HCT116 (cell line): Measurements from ENCODE around the gene IMPACT. TPM values are rescaled to one million over a fixed set of nuclear protein-coding genes. Genes with fewer than 3 reads are reported as not detected.

Source experiments
- ATAC-seq: fragments of 200-7000 bp; cut with Tn5 transposase; 2 replicates; pipeline ENCODE4 v1.9.1; 2020; ENCODE audit warnings: mild to moderate bottlenecking, moderate library complexity
- Bru-seq: library from RNA; stranded (reverse); fragments of 400-500 nt; gene quantifications from one replicate; lab custom pipeline; 2021; lab: Mats Ljungman, UMichigan
- BruChase-seq, 2 experiments: library from RNA; stranded (reverse); fragments of 400-500 nt; gene quantifications; one replicate each; lab custom pipeline; 2021; lab: Mats Ljungman, UMichigan
- BruUV-seq: library from RNA; stranded (reverse); fragments of 400-500 nt; replicated peaks from 2 replicates; lab custom pipeline; 2021; lab: Mats Ljungman, UMichigan
- CTCF ChIA-PET: fragments of 300-600 bp; sonication (Branson Sonifier 250); formaldehyde crosslinking; loops from one replicate; lab custom pipeline; 2021; ENCODE audit warnings: antibody characterized with exemption; lab: Charles Lee
- POLR2A ChIA-PET: fragments of 300-600, 350-600 bp; sonication (Branson Sonifier 250); formaldehyde crosslinking; loops from one replicate; lab custom pipeline; 2021; ENCODE audit warnings: antibody characterized with exemption; lab: Charles Lee
- RAD21 ChIA-PET, 2 experiments: fragments of 300-600 bp; sonication (Branson Sonifier 250); formaldehyde crosslinking; loops; one replicate each; lab custom pipeline; 2023; ENCODE audit warnings: low total read pairs in 2 of 2; ENCODE audit not compliant: uncharacterized antibody in 2 of 2, unreplicated experiment in 2 of 2, low non-redundant PET in 1 of 2; lab: Charles Lee
- DNase-seq: peaks from one replicate; pipeline ENCODE4 v3.0.0-alpha.2; 2010; ENCODE audit warnings: low read depth, low spot score
- H2AFZ ChIP-seq: fragments of 200-600 bp; shearing (Covaris generic), sonication (generic); 2 replicates; pipeline ENCODE4 v1.6.1; 2017; ENCODE audit warnings: low read depth, mixed run types, mixed read lengths, antibody characterized with exemption, low read length; ENCODE audit not compliant: poor library complexity, severe bottlenecking
- H3K27ac ChIP-seq: 2 replicates; pipeline ENCODE4 v1.5.1; 2012; ENCODE audit warnings: low read depth, low read length
- H3K27me3 ChIP-seq: fragments of 200-600 bp; sonication (generic); 2 replicates; pipeline ENCODE4 v1.6.1; 2016; ENCODE audit warnings: mixed run types, low read length, mixed read lengths; ENCODE audit not compliant: insufficient read depth
- H3K36me3 ChIP-seq, 2 experiments: fragments of 200-500 bp in 1 of 2; fragments of 200-600 bp in 1 of 2; sonication (Bioruptor generic) in 1 of 2; sonication (generic) in 1 of 2; 2 replicates each; pipeline versions ENCODE4 v1.5.1 to v1.6.1; 2014 to 2016; ENCODE audit warnings: low read length in 2 of 2, inconsistent platforms in 1 of 2, mixed read lengths in 1 of 2, mixed run types in 1 of 2; ENCODE audit not compliant: insufficient read depth in 2 of 2, control insufficient read depth in 1 of 2
- H3K4me1 ChIP-seq, 2 experiments: fragments of 200-600 bp in 1 of 2; sonication (generic) in 1 of 2; 2 replicates each; pipeline versions ENCODE4 v1.5.1 to v1.6.1; 2012 to 2017; ENCODE audit warnings: low read length in 2 of 2, inconsistent platforms in 1 of 2, mild to moderate bottlenecking in 1 of 2, mixed read lengths in 1 of 2, mixed run types in 1 of 2, moderate library complexity in 1 of 2; ENCODE audit not compliant: insufficient read depth in 2 of 2, control insufficient read depth in 1 of 2
- H3K4me2 ChIP-seq: fragments of 200-600 bp; sonication (generic); 2 replicates; pipeline ENCODE4 v1.6.1; 2017; ENCODE audit warnings: mixed run types, low read length, mixed read lengths
- H3K4me3 ChIP-seq, 2 experiments: fragments of 200-600 bp in 1 of 2; sonication (generic) in 1 of 2; replicated peaks in 1 of 2; 2 replicates each; pipeline ENCODE4 v1.5.1; 2011 to 2016; ENCODE audit warnings: low read length in 2 of 2, control low read depth in 1 of 2, low read depth in 1 of 2, mild to moderate bottlenecking in 1 of 2, mixed read lengths in 1 of 2, mixed run types in 1 of 2
- H3K79me2 ChIP-seq: fragments of 200-600 bp; sonication (generic); 2 replicates; pipeline ENCODE4 v1.6.1; 2017; ENCODE audit warnings: mild to moderate bottlenecking, mixed run types, low read length, moderate library complexity, mixed read lengths; ENCODE audit not compliant: insufficient read depth
- H3K9ac ChIP-seq: fragments of 200-600 bp; sonication (generic); 2 replicates; pipeline ENCODE4 v1.6.1; 2016; ENCODE audit warnings: low read length, mixed read lengths
- H3K9me2 ChIP-seq: fragments of 200-600 bp; sonication (generic), shearing (Covaris generic); 2 replicates; pipeline ENCODE4 v1.6.1; 2017; ENCODE audit warnings: mixed run types, mild to moderate bottlenecking, moderate library complexity; ENCODE audit not compliant: insufficient read depth
- H3K9me3 ChIP-seq, 2 experiments: fragments of 200-500 bp in 1 of 2; fragments of 200-600 bp in 1 of 2; sonication (Bioruptor generic) in 1 of 2; sonication (generic) in 1 of 2; 2 replicates each; pipeline ENCODE4 v1.6.1; 2014 to 2017; ENCODE audit warnings: low read length in 2 of 2, mixed read lengths in 2 of 2, inconsistent platforms in 1 of 2, low read depth in 1 of 2, mild to moderate bottlenecking in 1 of 2, mixed run types in 1 of 2, moderate library complexity in 1 of 2; ENCODE audit not compliant: control insufficient read depth in 1 of 2, insufficient read depth in 1 of 2
- H4K20me1 ChIP-seq: fragments of 200-600 bp; sonication (generic), shearing (Covaris generic); 2 replicates; pipeline ENCODE4 v1.6.1; 2017; ENCODE audit warnings: mixed run types, mild to moderate bottlenecking, moderate library complexity; ENCODE audit not compliant: insufficient read depth
- CBX3 ChIP-seq: IDR thresholded peaks from 2 replicates; pipeline ENCODE4 v1.6.1; 2012; ENCODE audit warnings: low read depth
- EGR1 ChIP-seq: IDR thresholded peaks from 2 replicates; pipeline ENCODE4 v1.6.1; 2012; ENCODE audit warnings: low read depth
- EZH2phosphoT487 ChIP-seq: fragments of 200-600 bp; IDR thresholded peaks from 2 replicates; pipeline ENCODE4 v1.6.1; 2018; ENCODE audit warnings: antibody characterized with exemption, borderline replicate concordance
- POLR2A ChIP-seq: IDR thresholded peaks from 2 replicates; pipeline ENCODE4 v1.7.0; 2011; ENCODE audit warnings: borderline replicate concordance; ENCODE audit not compliant: insufficient read depth, insufficient read length; ENCODE audit errors: extremely low read depth
- POLR2AphosphoS5 ChIP-seq: IDR thresholded peaks from 2 replicates; pipeline ENCODE4 v1.6.1; 2011; ENCODE audit warnings: mild to moderate bottlenecking, low read depth, low read length, moderate library complexity
- REST ChIP-seq: IDR thresholded peaks from 2 replicates; pipeline ENCODE4 v1.6.1; 2012; ENCODE audit warnings: low read depth
- SIN3A ChIP-seq: IDR thresholded peaks from 2 replicates; pipeline ENCODE4 v1.6.1; 2012; ENCODE audit warnings: low read depth
- SP1 ChIP-seq: IDR thresholded peaks from 2 replicates; pipeline ENCODE4 v1.6.1; 2012; ENCODE audit warnings: low read depth
- SRF ChIP-seq: IDR thresholded peaks from 2 replicates; pipeline ENCODE4 v1.6.1; 2012; ENCODE audit warnings: low read depth
- TCF7L2 ChIP-seq: IDR thresholded peaks from 2 replicates; pipeline ENCODE4 v1.7.0; 2011; ENCODE audit warnings: borderline replicate concordance, inconsistent platforms; ENCODE audit not compliant: insufficient read depth, insufficient read length; ENCODE audit errors: extremely low read depth
- YY1 ChIP-seq: IDR thresholded peaks from 2 replicates; pipeline ENCODE4 v1.6.1; 2011; ENCODE audit warnings: low read length, low read depth, moderate library complexity, mild to moderate bottlenecking; ENCODE audit not compliant: insufficient replicate concordance; ENCODE audit errors: extremely low read depth
- ZFX ChIP-seq: fragments of 450-650 bp; IDR thresholded peaks from 2 replicates; pipeline ENCODE4 v1.6.1; 2017
- ZNF274 ChIP-seq: fragments of 200-500 bp; sonication (Bioruptor generic); IDR thresholded peaks from 2 replicates; pipeline ENCODE4 v1.6.1; 2014; ENCODE audit warnings: mild to moderate bottlenecking, low read depth, low read length, inconsistent platforms
- intact Hi-C: fragments of 100-400 bp; cut with micrococcal nuclease; formaldehyde crosslinking; loops from 2 replicates; pipeline ENCODE4 v1.10.0; 2022
- long read RNA-seq: library from polyadenylated mRNA; unstranded; transcript quantifications from one replicate; pipeline ENCODE4 v2.0.0, GENCODE V29; 2021; ENCODE audit not compliant: unreplicated experiment
- polyA plus RNA-seq: library from polyadenylated mRNA; unstranded; fragments of >200 nt; gene quantifications from 2 replicates; pipeline ENCODE4 v1.2.1, GENCODE V29; 2012; ENCODE audit warnings: missing spikeins
- total RNA-seq: library from RNA; stranded (reverse); gene quantifications from one replicate; pipeline ENCODE4 v1.2.1, GENCODE V29; 2021; ENCODE audit not compliant: unreplicated experiment
- TF ChIP-seq, protein P1 (sequence below): IDR thresholded peaks from 2 replicates; pipeline ENCODE4 v1.6.1; 2012
- TF ChIP-seq, protein P2 (sequence below): IDR thresholded peaks from 2 replicates; pipeline ENCODE4 v1.6.1; 2012
- TF ChIP-seq, protein P3 (sequence below): IDR thresholded peaks from 2 replicates; pipeline ENCODE4 v1.6.1; 2011; ENCODE audit warnings: mild to moderate bottlenecking, low read length, moderate library complexity; ENCODE audit not compliant: insufficient replicate concordance; ENCODE audit errors: extremely low read depth

The IMPACT gene
- total RNA-seq (46.4 TPM), Bru-seq, nascent RNA (percentile 89 among the genes with signal in this experiment), BruChase-seq, experiment 1, labeled RNA remaining after a 6-hour chase (percentile 94 among the genes with signal in this experiment), BruChase-seq, experiment 2, labeled RNA remaining after a 2-hour chase (percentile 88 among the genes with signal in this experiment)
- 13.5 and 19.1 TPM in 2 replicates for polyA plus RNA-seq
- long read RNA-seq, transcript IMPACT-201 (11 exons, 3,792 nt), result major isoform, 57 of 75 reads
- long read RNA-seq, partial matches to known transcripts, result 4 of 75 reads
- long read RNA-seq, other reads (novel, unspliced or antisense), result 9 of 75 reads

DNA sequence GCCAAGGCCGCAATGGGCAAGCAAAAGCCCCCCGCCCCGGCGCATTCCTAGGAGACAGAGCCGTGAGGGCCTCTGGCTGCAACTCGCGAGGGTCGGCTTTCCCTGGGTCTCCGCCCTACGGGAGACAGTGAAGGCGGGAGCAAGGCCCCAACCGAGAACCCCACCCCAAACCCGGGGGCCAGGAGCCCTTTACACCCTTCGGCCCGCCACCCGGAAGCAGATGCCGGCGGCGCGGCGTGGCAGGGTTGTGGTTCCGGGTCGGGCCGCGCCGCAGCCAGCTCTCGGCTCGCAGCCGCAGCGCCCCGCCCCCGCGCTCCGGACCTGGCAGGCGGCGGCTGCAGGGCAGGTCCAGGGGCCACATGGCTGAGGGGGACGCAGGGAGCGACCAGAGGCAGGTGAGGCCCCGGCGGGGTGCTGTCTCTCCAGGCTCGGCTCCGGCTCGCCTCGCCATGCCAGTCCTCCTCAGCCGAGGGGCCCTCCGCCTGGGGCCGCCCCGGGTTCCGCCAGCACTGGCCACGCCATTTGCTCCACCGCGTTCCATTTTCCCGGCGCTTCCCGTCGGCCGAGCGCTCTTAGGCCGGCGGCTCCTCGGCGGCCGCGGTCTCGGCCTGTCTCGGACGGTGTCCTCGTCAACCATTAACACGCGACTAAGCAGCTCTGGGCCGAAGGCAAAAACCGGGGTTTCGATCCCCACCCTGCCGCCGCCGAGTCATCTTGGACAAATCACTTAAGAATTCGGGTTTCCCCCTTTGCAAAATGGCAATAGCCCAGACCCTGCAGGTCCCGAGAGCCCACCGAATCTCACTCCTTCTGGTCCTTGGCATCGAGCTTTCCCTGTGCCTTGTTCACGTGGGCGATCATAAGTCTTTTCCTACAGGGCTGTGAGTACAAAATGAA, at the start of gene IMPACT:
IMPACT (plus strand) TSS at position 273 of the 897 bp plus-strand sequence; CDS start at position 360, 87 bp downstream.
- Histone ChIP-seq H3K79me2 (peaks cover 31% of the 10 kb centered on the region), H4K20me1 (no peaks in the 10 kb centered on the region), H2AFZ (peak within 1 kb of the TSS; percentile 19), H3K4me2 (peak within 1 kb of the TSS; percentile 70), H3K4me1 (peaks cover 5 to 21% of the 10 kb centered on the region in 2 experiments; a peak in 3 of 4 replicates)
- RAD21 ChIA-PET, result no interaction called here
- POLR2A ChIA-PET, result interaction anchor here (1.6 kb wide), 1 partner anchor 9 kb away, joined by 5 read pairs; no protein-coding TSS in a partner anchor
- CTCF ChIA-PET, result interaction anchor here (0.7 to 1.5 kb wide), 3 partner anchors 10 to 67 kb away, joined by 3 to 5 read pairs (median 4); no protein-coding TSS in a partner anchor
- peak; percentile 71 for TF ChIP-seq SIN3A
- TF ChIP-seq, protein P1, sequence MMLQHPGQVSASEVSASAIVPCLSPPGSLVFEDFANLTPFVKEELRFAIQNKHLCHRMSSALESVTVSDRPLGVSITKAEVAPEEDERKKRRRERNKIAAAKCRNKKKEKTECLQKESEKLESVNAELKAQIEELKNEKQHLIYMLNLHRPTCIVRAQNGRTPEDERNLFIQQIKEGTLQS, result no peak
- TF ChIP-seq TCF7L2, result peak; percentile 47
- TF ChIP-seq EGR1, result peak; percentile 82
- no peak for TF ChIP-seq EZH2phosphoT487
- no peak for TF ChIP-seq REST
- peak; percentile 66 for TF ChIP-seq CBX3
- peak; percentile 94 for TF ChIP-seq POLR2AphosphoS5
- no peak for TF ChIP-seq SRF
- TF ChIP-seq, protein P2, sequence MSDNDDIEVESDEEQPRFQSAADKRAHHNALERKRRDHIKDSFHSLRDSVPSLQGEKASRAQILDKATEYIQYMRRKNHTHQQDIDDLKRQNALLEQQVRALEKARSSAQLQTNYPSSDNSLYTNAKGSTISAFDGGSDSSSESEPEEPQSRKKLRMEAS, result peak; percentile 92
- TF ChIP-seq POLR2A, result peak; percentile 79
- TF ChIP-seq, protein P3, sequence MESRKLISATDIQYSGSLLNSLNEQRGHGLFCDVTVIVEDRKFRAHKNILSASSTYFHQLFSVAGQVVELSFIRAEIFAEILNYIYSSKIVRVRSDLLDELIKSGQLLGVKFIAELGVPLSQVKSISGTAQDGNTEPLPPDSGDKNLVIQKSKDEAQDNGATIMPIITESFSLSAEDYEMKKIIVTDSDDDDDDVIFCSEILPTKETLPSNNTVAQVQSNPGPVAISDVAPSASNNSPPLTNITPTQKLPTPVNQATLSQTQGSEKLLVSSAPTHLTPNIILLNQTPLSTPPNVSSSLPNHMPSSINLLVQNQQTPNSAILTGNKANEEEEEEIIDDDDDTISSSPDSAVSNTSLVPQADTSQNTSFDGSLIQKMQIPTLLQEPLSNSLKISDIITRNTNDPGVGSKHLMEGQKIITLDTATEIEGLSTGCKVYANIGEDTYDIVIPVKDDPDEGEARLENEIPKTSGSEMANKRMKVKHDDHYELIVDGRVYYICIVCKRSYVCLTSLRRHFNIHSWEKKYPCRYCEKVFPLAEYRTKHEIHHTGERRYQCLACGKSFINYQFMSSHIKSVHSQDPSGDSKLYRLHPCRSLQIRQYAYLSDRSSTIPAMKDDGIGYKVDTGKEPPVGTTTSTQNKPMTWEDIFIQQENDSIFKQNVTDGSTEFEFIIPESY, result peak; percentile 25
- TF ChIP-seq ZFX, result peak; percentile 94
- TF ChIP-seq YY1, result peak; percentile 72
- peak; percentile 9; the same call in 1 of the 2 replicates for TF ChIP-seq SP1
- no peak for TF ChIP-seq ZNF274
- TF ChIP-seq, all 23 proteins: peak for 11
- ATAC-seq (peak; percentile 91), DNase-seq (peak; percentile 54)
- H3K9ac ChIP-seq, result peak within 1 kb of the TSS; percentile 97
- H3K27me3 ChIP-seq, result no peaks in the 10 kb centered on the region
- H3K36me3 ChIP-seq, result peaks cover 0 to 9% of the 10 kb centered on the region in 2 experiments; a peak in 1 of 4 replicates
- BruUV-seq, result no TSS peak
- intact Hi-C loops, result loop anchor here (1.0 to 10.0 kb wide), 3 partner anchors 28 to 72 kb away; no protein-coding TSS in a partner anchor
- H3K4me3 ChIP-seq, result peak within 1 kb of the TSS; percentile 60 to 76
- H3K27ac ChIP-seq, result peak within 1 kb of the TSS; percentile 96
- no peaks in the 10 kb centered on the region for H3K9me2 ChIP-seq
- H3K9me3 ChIP-seq, result no peaks in the 10 kb centered on the region
